Thyroid gland (tissue), 4 donors: ENCODE results near the gene CLTA. TPM values are rescaled to one million over a fixed set of nuclear protein-coding genes. Genes with fewer than 3 reads are reported as not detected.

Experiments used
- DNase-seq, 2 donors: peaks; one replicate each; pipeline ENCODE4 v3.0.0-alpha.2; 2019
- H3K27ac ChIP-seq, 3 donors: fragments of 200-600 bp; sonication (generic); 1 replicate in 2 of 3; 2 replicates in 1 of 3; pipeline ENCODE4 v1.5.1; 2016 to 2019; ENCODE audit warnings: mild to moderate bottlenecking in 1 of 3, moderate library complexity in 1 of 3
- H3K27me3 ChIP-seq: fragments of 200-600 bp; sonication (generic); one replicate; pipeline ENCODE4 v1.5.1; 2019
- H3K36me3 ChIP-seq, 2 donors: fragments of 200-600 bp; sonication (generic); one replicate each; pipeline ENCODE4 v1.5.1; 2016 to 2019
- H3K4me1 ChIP-seq, 2 donors: fragments of 200-600 bp; sonication (generic); one replicate each; pipeline ENCODE4 v1.5.1; 2017 to 2019
- H3K4me3 ChIP-seq, 3 donors: fragments of 200-600 bp; sonication (generic); replicated peaks in 1 of 3; 1 replicate in 2 of 3; 2 replicates in 1 of 3; pipeline ENCODE4 v1.5.1; 2016; ENCODE audit warnings: mild to moderate bottlenecking in 1 of 3
- H3K9me3 ChIP-seq: fragments of 200-600 bp; sonication (generic); one replicate; pipeline ENCODE4 v1.5.1; 2017
- CTCF ChIP-seq, 6 experiments: fragments of 200-600 bp in 3 of 6; fragments of 450-650 bp in 3 of 6; sonication (generic) in 3 of 6; IDR thresholded peaks; one replicate each; pipeline ENCODE4 v1.5.1; 2016 to 2019; ENCODE audit warnings: antibody characterized with exemption in 6 of 6, mild to moderate bottlenecking in 2 of 6, inconsistent platforms in 1 of 6, moderate library complexity in 1 of 6
- POLR2A ChIP-seq, 2 donors: fragments of 450-650 bp; IDR thresholded peaks; one replicate each; pipeline ENCODE4 v1.6.1; 2017; ENCODE audit warnings: antibody characterized with exemption in 2 of 2, mild to moderate bottlenecking in 2 of 2, moderate library complexity in 1 of 2
- WGBS, 2 donors: methylation state at CpG; one replicate each; pipeline ENCODE4 v1.1.5; 2017; 5-methylcytosine and 5-hydroxymethylcytosine counted together
- intact Hi-C: fragments of 100-400 bp; cut with DNase I; formaldehyde crosslinking; loops from one replicate; pipeline ENCODE4 v1.15.1; 2023
- total RNA-seq, 4 donors: library from RNA; depleted of rRNA; stranded (reverse); fragments of >200 nt; gene quantifications; one replicate each; pipeline ENCODE4 v1.2.3, GENCODE V29; 2016

CLTA gene
- total RNA-seq, result 100 to 1,000 TPM; 215 to 373 (median 259) TPM

- 0% methylated on average over 8 to 48 of the region's 68 CpGs for WGBS, 2 donors
- peak in 4 of 6 experiments; percentile 28 to 57 (median 47) for TF ChIP-seq CTCF (IDR thresholded peaks at IDR 0.05)
- peak; percentile 49 to 93 for TF ChIP-seq POLR2A (IDR thresholded peaks at IDR 0.05)
- intact Hi-C loops, result no loop called here
- Histone ChIP-seq H3K36me3 (peaks cover 0 to 3% of the 10 kb centered on the region in 2 donors), H3K9me3 (no peaks in the 10 kb centered on the region), H3K4me3 (peak within 1 kb of the TSS; percentile 79 to 92 (median 84)), H3K27ac (peak within 1 kb of the TSS; percentile 76 to 89 (median 88)), H3K27me3 (no peaks in the 10 kb centered on the region), H3K4me1 (peaks cover 44 to 45% of the 10 kb centered on the region in 2 donors)
- peak; percentile 98 to 99 for DNase-seq
Measured at GRCh38 chr9:36190388-36191289, at the start of gene CLTA. Gene CLTA (plus strand): TSS chr9:36190921. CDS start chr9:36191057, 136 bp downstream.

- Histone ChIP-seq H3K4me3 (no peak overlapping the region), H3K9me3 (no peaks in the 10 kb centered on the region), H3K4me1 (peaks cover 14 to 46% of the 10 kb centered on the region in 2 donors), H3K27ac (peak overlapping the region in 2 of 3 donors; percentile 56 to 82), H3K27me3 (no peaks in the 10 kb centered on the region), H3K36me3 (no peaks in the 10 kb centered on the region)
- peak; percentile 87 to 91 for DNase-seq
- intact Hi-C loops, result no loop called here
- 25 to 26% methylated on average over 4 of the region's 4 CpGs for WGBS, 2 donors
- TF ChIP-seq CTCF (IDR thresholded peaks at IDR 0.05) (peak in 4 of 6 experiments; percentile 15 to 53 (median 42)), POLR2A (IDR thresholded peaks at IDR 0.05) (no peak)
Measured at GRCh38 chr9:36141288-36141687, 49.4 kb upstream of the CLTA start.

GRCh38 chr9:36141761-36142160, 49.0 kb upstream of the CLTA start:
- Histone ChIP-seq H3K4me3 (no peak overlapping the region), H3K4me1 (peaks cover 14 to 45% of the 10 kb centered on the region in 2 donors), H3K27ac (peak overlapping the region in 2 of 3 donors; percentile 82 to 84), H3K36me3 (no peaks in the 10 kb centered on the region), H3K27me3 (no peaks in the 10 kb centered on the region), H3K9me3 (no peaks in the 10 kb centered on the region)
- WGBS, 2 donors, result 93% methylated on average over 7 of the region's 7 CpGs
- intact Hi-C loops, result no loop called here
- DNase-seq, result no peak
- no peak for TF ChIP-seq POLR2A (IDR thresholded peaks at IDR 0.05)
- TF ChIP-seq CTCF (IDR thresholded peaks at IDR 0.05), result no peak

- no peaks in the 10 kb centered on the region for H3K9me3 ChIP-seq
- no peaks in the 10 kb centered on the region for H3K36me3 ChIP-seq
- peak; percentile 51 for DNase-seq
- H3K27ac ChIP-seq, result peak overlapping the region; percentile 48 to 84 (median 82)
- H3K27me3 ChIP-seq, result no peaks in the 10 kb centered on the region
- intact Hi-C loops, result no loop called here
- 53 to 58% methylated on average over 12 of the region's 12 CpGs for WGBS, 2 donors
- peaks cover 7 to 36% of the 10 kb centered on the region in 2 donors for H3K4me1 ChIP-seq
- no peak overlapping the region for H3K4me3 ChIP-seq
- TF ChIP-seq POLR2A (IDR thresholded peaks at IDR 0.05), result no peak
Measured at GRCh38 chr9:36142510-36143244, 48.0 kb upstream of the CLTA start.

GRCh38 chr9:36143245-36143641, 47.5 kb upstream of the CLTA start:
- peaks cover 5 to 39% of the 10 kb centered on the region in 2 donors for H3K4me1 ChIP-seq
- H3K27me3 ChIP-seq, result no peaks in the 10 kb centered on the region
- H3K9me3 ChIP-seq, result no peaks in the 10 kb centered on the region
- WGBS, 2 donors, result 78 to 85% methylated on average over 13 of the region's 13 CpGs
- H3K27ac ChIP-seq, result peak overlapping the region; percentile 48 to 84 (median 82)
- no peaks in the 10 kb centered on the region for H3K36me3 ChIP-seq
- intact Hi-C loops, result no loop called here
- no peak overlapping the region for H3K4me3 ChIP-seq
- TF ChIP-seq POLR2A (IDR thresholded peaks at IDR 0.05) (no peak), CTCF (IDR thresholded peaks at IDR 0.05) (no peak)
- no peak for DNase-seq
